ENCODE measurements around the gene FAM83D. TPM values are rescaled to one million over a fixed set of nuclear protein-coding genes. Genes with fewer than 3 reads are reported as not detected.

The FAM83D gene
- total and polyA plus RNA-seq, 2 experiments from 2014 or later = 33.3 to 91.3 TPM

- TF ChIP-seq CREB1 (CRISPR knock-in tag; IDR thresholded peaks at IDR 0.05; ENCODE audit: low read depth) = no peak
- Histone ChIP-seq H3K4me3 (no peak overlapping the region), H3K27me3 (ENCODE audit: insufficient read depth) (no peaks in the 10 kb centered on the region), H3K4me1 (ENCODE audit: insufficient read depth) (no peaks in the 10 kb centered on the region), H3F3A (replicated peaks; ENCODE audit: low read depth) (no peaks in the 10 kb centered on the region), H3K36me3 (ENCODE audit: insufficient read depth) (no peaks in the 10 kb centered on the region), H3K79me2 (replicated peaks; ENCODE audit: insufficient read depth) (no peaks in the 10 kb centered on the region), H3K9me2 (ENCODE audit: insufficient read depth) (no peaks in the 10 kb centered on the region), H3K27ac (ENCODE audit: low read depth) (no peak overlapping the region), H4K20me1 (replicated peaks; ENCODE audit: insufficient read depth) (no peaks in the 10 kb centered on the region), H3K4me2 (no peak overlapping the region), H2AFZ (no peak overlapping the region)
- Mint-ChIP-seq H3K4me1 (peaks cover 12% of the 10 kb centered on the region), H3K9me3 (no peaks in the 10 kb centered on the region), H3K36me3 (ENCODE audit: low read depth) (no peaks in the 10 kb centered on the region), H3K27me3 (ENCODE audit: insufficient read depth, low read depth, poor library complexity) (peaks cover 15% of the 10 kb centered on the region), H3K27ac (no peak overlapping the region), H3K4me3 (no peak overlapping the region)
- DNase-seq (ENCODE audit: low spot score) (no peak), ATAC-seq (no peak)
These were observed 40.9 kb upstream of the FAM83D start for GRCh38 chr20:38885357-38885756.

GRCh38 chr20:38888059-38888831 lies 38.0 kb upstream of the FAM83D start:
- Mint-ChIP-seq H3K4me3 (no peak overlapping the region), H3K27ac (no peak overlapping the region), H3K36me3 (ENCODE audit: low read depth) (no peaks in the 10 kb centered on the region), H3K9me3 (no peaks in the 10 kb centered on the region), H3K4me1 (peaks cover 6% of the 10 kb centered on the region), H3K27me3 (ENCODE audit: insufficient read depth, low read depth, poor library complexity) (peaks cover 11% of the 10 kb centered on the region)
- H3K4me3 ChIP-seq = no peak overlapping the region
- no peaks in the 10 kb centered on the region for H3F3A ChIP-seq (replicated peaks; ENCODE audit: low read depth)
- no peaks in the 10 kb centered on the region for H3K27me3 ChIP-seq (ENCODE audit: insufficient read depth)
- no peak for TF ChIP-seq JUNB (IDR thresholded peaks at IDR 0.05; ENCODE audit: unreplicated experiment)
- TF ChIP-seq EZH2 (IDR thresholded peaks at IDR 0.05; ENCODE audit: low read depth, unreplicated experiment) = no peak
- no peak for TF ChIP-seq ETS1 (IDR thresholded peaks at IDR 0.05)
- no peak for TF ChIP-seq REST (IDR thresholded peaks at IDR 0.05; ENCODE audit: unreplicated experiment)
- TF ChIP-seq NANOG (IDR thresholded peaks at IDR 0.05; ENCODE audit: borderline replicate concordance) = no peak
- ATAC-seq = no peak
- H3K9me2 ChIP-seq (ENCODE audit: insufficient read depth) = no peaks in the 10 kb centered on the region
- H3K79me2 ChIP-seq (replicated peaks; ENCODE audit: insufficient read depth) = no peaks in the 10 kb centered on the region
- no peak for DNase-seq (ENCODE audit: low spot score)
- no peaks in the 10 kb centered on the region for H4K20me1 ChIP-seq (replicated peaks; ENCODE audit: insufficient read depth)
- no peak overlapping the region for H2AFZ ChIP-seq
- no peaks in the 10 kb centered on the region for H3K36me3 ChIP-seq (ENCODE audit: insufficient read depth)
- H3K27ac ChIP-seq (ENCODE audit: low read depth) = no peak overlapping the region
- H3K4me1 ChIP-seq (ENCODE audit: insufficient read depth) = peaks cover 4% of the 10 kb centered on the region
- H3K4me2 ChIP-seq = no peak overlapping the region

All from GM23338 (cell line).